ENCODE results near the gene NELL1.

Gene NELL1

DNA sequence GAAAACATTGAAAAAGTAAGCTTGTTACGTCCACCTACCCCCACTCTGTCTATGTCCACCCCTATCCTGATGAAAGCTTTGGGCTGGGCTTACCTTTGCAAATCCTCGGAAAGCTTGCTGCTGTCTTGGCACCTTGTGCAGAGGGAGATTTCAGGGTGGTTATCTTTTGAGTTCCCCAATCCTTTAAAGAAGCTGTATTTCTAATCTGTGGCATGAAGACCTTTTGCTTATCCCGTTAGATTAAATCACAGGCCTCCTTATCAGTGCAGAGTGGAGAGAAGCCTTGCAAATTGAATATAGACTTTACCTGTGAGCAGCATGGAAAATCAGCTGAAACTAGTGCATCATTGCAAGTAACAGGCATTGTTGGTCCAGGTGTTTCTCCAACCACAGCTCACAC, 942.9 kb downstream of the NELL1 start:
- no peak for DNase-seq

DNA sequence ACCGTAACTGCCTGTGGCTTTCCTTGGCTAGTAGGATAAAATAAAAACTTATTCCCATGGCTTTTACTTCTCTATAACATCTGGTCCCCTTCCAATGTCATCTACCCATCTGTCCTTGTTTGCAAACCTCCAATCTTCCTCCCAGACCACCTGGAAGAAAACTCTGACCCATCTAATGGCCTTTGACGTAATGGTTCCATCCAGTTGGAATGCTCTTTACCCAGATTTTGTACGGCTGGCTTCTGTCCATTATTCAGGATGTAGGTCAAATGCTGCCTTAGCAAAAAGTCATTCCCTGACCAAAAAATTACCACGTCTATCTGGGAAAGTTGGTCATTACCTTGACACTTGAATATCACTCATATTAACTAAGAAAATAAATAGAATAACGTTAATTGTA, 945.6 kb downstream of the NELL1 start:
- no peak for DNase-seq

DNA sequence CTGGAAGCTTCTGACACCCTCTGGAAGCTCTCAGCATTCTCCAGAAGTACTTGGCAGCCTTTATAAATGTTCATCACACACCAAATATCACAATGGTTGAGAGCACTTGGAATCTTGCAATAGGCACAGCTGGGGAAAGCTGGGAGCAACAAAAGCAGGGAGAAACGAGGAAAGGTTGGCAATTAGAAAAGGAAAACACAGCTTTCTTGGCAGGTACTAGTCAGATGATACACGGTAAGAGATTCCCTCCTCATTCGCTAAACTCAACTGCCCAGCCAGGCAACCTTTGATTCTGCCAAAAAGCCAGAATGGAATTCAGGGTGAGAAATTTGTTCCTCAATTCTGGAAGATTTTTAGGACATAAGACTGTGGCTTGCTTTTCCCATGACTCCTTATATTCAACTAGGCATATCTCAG, 946.6 kb downstream of the NELL1 start:
- DNase-seq = no peak

DNA sequence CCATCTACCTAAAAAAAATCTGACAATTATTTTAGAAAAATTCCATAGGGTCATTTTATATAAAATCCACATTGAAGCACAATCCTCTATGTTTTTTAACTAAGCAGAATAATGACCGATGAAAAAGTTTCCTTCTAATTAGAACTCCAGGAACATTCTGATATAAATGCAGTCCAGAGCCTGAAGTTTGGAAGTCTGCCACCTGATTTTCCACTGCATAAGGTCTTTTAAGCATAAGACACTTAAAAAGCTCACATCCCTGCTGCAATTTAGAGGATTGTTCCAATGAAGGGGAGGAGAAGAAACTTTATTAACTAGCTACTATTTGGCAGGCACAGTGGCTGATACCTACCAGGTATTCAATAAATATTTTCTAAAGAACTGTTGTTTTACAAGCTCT, 953.2 kb downstream of the NELL1 start:
- DNase-seq = no peak

DNA sequence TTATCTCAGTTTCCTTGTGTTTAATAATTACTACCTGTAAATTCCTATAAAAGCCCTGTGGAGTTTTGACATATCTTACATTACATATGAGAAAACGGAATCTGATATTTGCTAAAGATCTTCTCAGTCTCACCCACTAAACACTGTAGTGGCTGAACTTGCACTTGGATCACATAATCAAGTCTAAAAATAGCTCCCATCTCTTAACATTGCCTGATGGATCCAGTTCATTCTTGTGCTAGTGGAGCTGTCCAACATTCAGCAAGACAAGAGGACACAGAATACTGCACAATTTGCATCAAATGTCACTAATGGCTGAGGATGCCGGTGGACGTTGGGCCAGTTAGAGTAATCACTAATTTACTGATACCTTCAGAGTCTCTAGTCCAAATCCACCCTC, 953.6 kb downstream of the NELL1 start:
- no peak for DNase-seq

Measured in stimulated activated CD4-positive, alpha-beta T cell treated with anti-CD3 and anti-CD28 coated beads, Interleukin-4, amount 100 ng/mL, for 4 hours (primary cell).